Psoas muscle (tissue), 8 donors: ENCODE data around the gene CAPN8. TPM values are rescaled to one million over a fixed set of nuclear protein-coding genes. Genes with fewer than 3 reads are reported as not detected.

ENCODE experiments used
- ATAC-seq, 4 donors: fragments of 200-7000 bp; cut with Tn5 transposase; one replicate each; pipeline ENCODE4 v1.9.1; 2020; ENCODE audit warnings: moderate library complexity in 3 of 4, mild to moderate bottlenecking in 2 of 4
- DNase-seq, 2 donors: peaks; one replicate each; pipeline ENCODE4 v3.0.0-alpha.2; 2020
- H3K27ac ChIP-seq: fragments of 200-600 bp; one replicate; pipeline ENCODE4 v1.8.0; 2022
- H3K27me3 ChIP-seq, 3 donors: fragments of 200-600 bp in 1 of 3; one replicate each; pipeline versions ENCODE4 v1.6.1 to v1.8.0; 2013 to 2022; ENCODE audit warnings: low read length in 2 of 3, mild to moderate bottlenecking in 2 of 3, moderate library complexity in 1 of 3; ENCODE audit not compliant: insufficient read depth in 3 of 3
- H3K36me3 ChIP-seq, 2 donors: fragments of 200-600 bp in 1 of 2; one replicate each; pipeline versions ENCODE4 v1.6.1 to v1.8.0; 2013 to 2022; ENCODE audit warnings: low read depth in 1 of 2, mild to moderate bottlenecking in 1 of 2, moderate library complexity in 1 of 2; ENCODE audit not compliant: insufficient read depth in 1 of 2
- H3K4me1 ChIP-seq: fragments of 200-600 bp; one replicate; pipeline ENCODE4 v1.8.0; 2022
- H3K4me3 ChIP-seq: fragments of 200-600 bp; one replicate; pipeline ENCODE4 v1.8.0; 2022; ENCODE audit warnings: mild to moderate bottlenecking
- H3K9me3 ChIP-seq: fragments of 200-600 bp; one replicate; pipeline ENCODE4 v1.8.0; 2022
- WGBS, 3 donors: extraction: QIAGEN DNeasy Blood & Tissue Kit; methylation state at CpG; one replicate each; pipeline versions ENCODE4 v1.1.6 to v1.1.7; 2013; 5-methylcytosine and 5-hydroxymethylcytosine counted together
- intact Hi-C, 2 donors: fragments of 100-400 bp; cut with DNase I; formaldehyde crosslinking; loops; one replicate each; pipeline versions ENCODE4 v1.11.0 to v1.14.2; 2022
- polyA plus RNA-seq, 3 donors: library from polyadenylated mRNA; stranded (reverse); fragments of 200-250 nt; gene quantifications; one replicate each; pipeline ENCODE4 v1.2.3, GENCODE V29; 2013
- total RNA-seq, 4 donors: library from RNA; stranded (reverse); fragmentation: NEBNext Ultra II Directional in 2 of 4; extraction: Animal tissue kit (Norgen Biotek cat#: 25700) in 2 of 4; gene quantifications; one replicate each; pipeline versions ENCODE4 v1.2.1 to v1.2.4, GENCODE V29; 2021 to 2023
- TF ChIP-seq, protein P1 (sequence below): fragments of 200-600 bp; IDR thresholded peaks from one replicate; pipeline ENCODE4 v1.8.0; 2022; ENCODE audit warnings: antibody characterized with exemption
- donor health status: healthy with polysubstance abuse.
- donor health status: DM: no; HTN: no; CAD: no; lungs with moderate emphysema.
- donor health status: Bipolar disorder and iron deficiency.
- donor health status: healthy.
- donor health status: DM: yes; HTN: yes; CAD: no.
- donor health status: DM: no; HTN: no; CAD: no.
- donor health status: DM: no; HTN: no; CAD: no.
- donor health status: DM: yes; HTN: yes; CAD: no.

CAPN8 gene
- total and polyA plus RNA-seq, 7 donors: 0.04 to 5.4 (median 0.78) TPM; not detected in 2

DNA sequence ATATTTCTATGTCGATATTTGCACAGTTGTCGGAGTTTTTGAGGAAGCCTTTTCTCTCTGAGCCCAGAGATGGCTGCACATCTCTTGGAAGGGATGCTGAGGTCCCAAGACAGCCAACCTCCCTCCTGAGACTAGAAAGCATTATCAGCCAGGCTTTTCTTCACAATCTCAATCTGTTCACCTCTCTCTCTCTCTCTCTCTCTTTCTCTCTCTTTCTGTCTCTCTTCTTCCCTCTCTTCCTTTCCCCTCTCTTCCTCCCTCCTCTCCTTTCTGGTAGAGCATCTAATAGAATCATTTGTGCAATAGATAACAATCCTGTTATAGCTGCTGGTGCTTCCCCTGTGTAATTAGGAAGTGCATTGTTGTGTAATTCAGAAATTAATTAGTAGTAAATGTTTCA lies 131.8 kb downstream of the CAPN8 start:
- H3K4me1 ChIP-seq: no peaks in the 10 kb centered on the region
- no peak overlapping the region for H3K4me3 ChIP-seq
- peaks cover 0 to 2% (median 0%) of the 10 kb centered on the region in 3 donors for H3K27me3 ChIP-seq
- ATAC-seq (no peak), DNase-seq (no peak)
- 66 to 91% (median 69%) methylated on average over 2 of the region's 2 CpGs for WGBS, 3 donors
- intact Hi-C loops: loop anchor here (5.0 kb wide), 2 partner anchors 144 to 149 kb away; no protein-coding TSS in a partner anchor
- TF ChIP-seq, protein P1, sequence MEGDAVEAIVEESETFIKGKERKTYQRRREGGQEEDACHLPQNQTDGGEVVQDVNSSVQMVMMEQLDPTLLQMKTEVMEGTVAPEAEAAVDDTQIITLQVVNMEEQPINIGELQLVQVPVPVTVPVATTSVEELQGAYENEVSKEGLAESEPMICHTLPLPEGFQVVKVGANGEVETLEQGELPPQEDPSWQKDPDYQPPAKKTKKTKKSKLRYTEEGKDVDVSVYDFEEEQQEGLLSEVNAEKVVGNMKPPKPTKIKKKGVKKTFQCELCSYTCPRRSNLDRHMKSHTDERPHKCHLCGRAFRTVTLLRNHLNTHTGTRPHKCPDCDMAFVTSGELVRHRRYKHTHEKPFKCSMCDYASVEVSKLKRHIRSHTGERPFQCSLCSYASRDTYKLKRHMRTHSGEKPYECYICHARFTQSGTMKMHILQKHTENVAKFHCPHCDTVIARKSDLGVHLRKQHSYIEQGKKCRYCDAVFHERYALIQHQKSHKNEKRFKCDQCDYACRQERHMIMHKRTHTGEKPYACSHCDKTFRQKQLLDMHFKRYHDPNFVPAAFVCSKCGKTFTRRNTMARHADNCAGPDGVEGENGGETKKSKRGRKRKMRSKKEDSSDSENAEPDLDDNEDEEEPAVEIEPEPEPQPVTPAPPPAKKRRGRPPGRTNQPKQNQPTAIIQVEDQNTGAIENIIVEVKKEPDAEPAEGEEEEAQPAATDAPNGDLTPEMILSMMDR: no peak
- no peaks in the 10 kb centered on the region for H3K9me3 ChIP-seq
- no peaks in the 10 kb centered on the region for H3K36me3 ChIP-seq
- H3K27ac ChIP-seq: no peak overlapping the region

DNA sequence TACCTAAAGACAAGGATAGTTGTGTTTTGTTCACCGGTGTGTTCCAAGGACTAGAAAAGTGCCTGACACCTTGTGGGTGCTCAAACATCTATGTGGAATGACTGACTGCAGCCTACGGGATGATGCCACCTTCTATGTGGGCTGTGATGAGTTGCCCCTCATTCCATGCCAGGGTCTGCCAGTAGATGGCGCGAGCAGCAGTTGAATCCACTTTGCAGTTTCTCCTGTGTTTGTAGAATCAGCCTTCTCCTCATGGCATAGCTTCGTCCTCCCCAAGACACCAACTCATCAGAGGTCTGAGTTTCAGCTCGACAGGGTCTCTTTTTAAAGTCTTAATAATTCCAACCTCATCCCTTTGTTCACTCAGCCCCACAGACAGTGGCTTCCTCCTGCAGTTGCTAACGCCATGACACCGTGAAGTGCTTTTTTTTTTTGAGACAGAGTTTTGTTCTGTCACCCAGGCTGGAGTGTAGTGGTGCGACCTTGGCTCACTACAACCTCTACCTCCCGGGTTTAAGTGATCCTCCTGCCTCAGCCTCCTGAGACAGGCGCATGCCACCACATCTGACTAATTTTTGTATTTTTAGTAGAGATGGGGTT lies 133.7 kb downstream of the CAPN8 start:
- Histone ChIP-seq H3K27ac (no peak overlapping the region), H3K4me1 (no peaks in the 10 kb centered on the region), H3K9me3 (no peaks in the 10 kb centered on the region), H3K36me3 (no peaks in the 10 kb centered on the region), H3K4me3 (no peak overlapping the region), H3K27me3 (peaks cover 0 to 5% (median 0%) of the 10 kb centered on the region in 3 donors)
- DNase-seq (peak; percentile 55 to 74), ATAC-seq (peak; percentile 37 to 84 (median 76))
- 41 to 48% (median 47%) methylated on average over 11 of the region's 11 CpGs for WGBS, 3 donors
- intact Hi-C loops: loop anchor here (5.0 kb wide), 2 partner anchors 145 to 150 kb away; no protein-coding TSS in a partner anchor
- TF ChIP-seq, protein P1: peak; percentile 48

DNA sequence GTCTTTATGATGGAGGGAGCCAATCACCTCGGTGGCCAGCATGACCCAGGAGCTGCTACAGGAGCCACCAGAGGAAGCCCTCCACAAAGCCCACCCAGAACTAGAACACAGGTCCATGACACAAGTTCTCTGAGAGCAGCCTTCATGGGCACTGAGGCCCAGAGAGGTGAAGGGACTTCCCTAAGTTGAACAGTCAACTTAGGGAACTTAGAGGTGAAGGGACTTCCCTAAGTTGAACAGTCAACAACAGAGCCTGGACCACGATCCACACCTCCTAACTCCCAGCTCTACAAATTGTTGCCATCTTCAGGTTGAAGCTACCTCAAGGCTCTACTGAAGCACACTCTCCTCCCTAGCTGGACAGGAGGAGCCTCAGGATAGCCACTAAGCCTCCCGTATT lies 139.5 kb downstream of the CAPN8 start:
- no peaks in the 10 kb centered on the region for H3K36me3 ChIP-seq
- TF ChIP-seq, protein P1: no peak
- H3K9me3 ChIP-seq: no peaks in the 10 kb centered on the region
- H3K27me3 ChIP-seq: peaks cover 0 to 5% (median 0%) of the 10 kb centered on the region in 3 donors
- no peak for DNase-seq
- H3K4me1 ChIP-seq: no peaks in the 10 kb centered on the region
- no peak overlapping the region for H3K4me3 ChIP-seq
- 80 to 86% (median 84%) methylated on average over 3 of the region's 3 CpGs for WGBS, 3 donors
- ATAC-seq: no peak
- H3K27ac ChIP-seq: no peak overlapping the region
- intact Hi-C loops: no loop called here

DNA sequence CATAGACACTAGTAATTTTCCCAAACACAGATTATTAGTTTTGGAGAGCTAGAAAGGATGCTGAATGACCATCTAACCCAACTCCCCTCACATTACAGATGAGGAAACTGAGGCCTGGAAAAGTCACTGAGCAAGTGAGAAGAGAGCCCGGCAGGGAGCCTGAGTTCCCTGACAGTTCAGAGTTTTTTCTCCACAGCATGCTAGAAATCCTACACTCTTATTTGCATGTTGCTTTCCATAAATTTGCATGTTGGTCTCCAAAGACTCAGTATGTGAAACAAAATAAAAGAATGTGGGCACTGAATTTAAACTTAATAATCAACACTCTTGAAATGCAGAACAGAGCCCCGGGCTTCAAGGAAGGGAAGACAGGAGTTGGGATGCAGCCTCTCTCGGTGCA lies 140.0 kb downstream of the CAPN8 start:
- H3K9me3 ChIP-seq: no peaks in the 10 kb centered on the region
- peaks cover 0 to 5% (median 0%) of the 10 kb centered on the region in 3 donors for H3K27me3 ChIP-seq
- intact Hi-C loops: no loop called here
- DNase-seq: no peak
- no peak overlapping the region for H3K4me3 ChIP-seq
- WGBS, 3 donors: 80 to 91% (median 90%) methylated on average over 3 of the region's 3 CpGs
- H3K27ac ChIP-seq: no peak overlapping the region
- ATAC-seq: no peak
- H3K36me3 ChIP-seq: no peaks in the 10 kb centered on the region
- H3K4me1 ChIP-seq: no peaks in the 10 kb centered on the region
- TF ChIP-seq, protein P1: no peak
